Natural killer cell treated with Interleukin-12 subunit alpha and Interleukin-12 subunit beta and Interleukin-15 and Interleukin-18, amount 100 ng/mL, for 72 hours (primary cell): Measurements from ENCODE around the gene REEP6. TPM values are rescaled to one million over a fixed set of nuclear protein-coding genes. Genes with fewer than 3 reads are reported as not detected.
"Not testable (repeated sequence)": the region's sequence is repeated elsewhere in the genome, so short reads cannot be mapped to it uniquely, and the experiment has no call there.

Experiments
- ATAC-seq, 2 donors: fragments of 150-1000 bp; cut with Tn5 transposase in 1 of 2; sonication (Bioruptor Pico), chemical (Tn5 transposase) in 1 of 2; 2 replicates each; pipeline ENCODE4 v1.10.0; 2021
- DNase-seq: peaks from one replicate; pipeline ENCODE4 v3.0.0; 2022; ENCODE audit warnings: low spot score
- H3K27ac Mint-ChIP-seq, 2 donors: 1 replicate in 1 of 2; 2 replicates in 1 of 2; pipeline ENCODE4 v1.8.0; 2022; ENCODE audit warnings: mixed read lengths in 2 of 2, mild to moderate bottlenecking in 1 of 2, moderate library complexity in 1 of 2
- H3K27me3 Mint-ChIP-seq, 2 donors: 1 replicate in 1 of 2; 2 replicates in 1 of 2; pipeline ENCODE4 v1.8.0; 2022; ENCODE audit warnings: mixed read lengths in 2 of 2
- H3K36me3 Mint-ChIP-seq: one replicate; pipeline ENCODE4 v1.8.0; 2022; ENCODE audit warnings: mixed read lengths
- H3K4me1 Mint-ChIP-seq, 2 donors: 1 replicate in 1 of 2; 2 replicates in 1 of 2; pipeline ENCODE4 v1.8.0; 2022; ENCODE audit warnings: low read depth in 2 of 2, mixed read lengths in 2 of 2, mild to moderate bottlenecking in 1 of 2
- H3K4me3 Mint-ChIP-seq: one replicate; pipeline ENCODE4 v1.8.0; 2022; ENCODE audit warnings: mixed read lengths
- H3K9me3 Mint-ChIP-seq: 2 replicates; pipeline ENCODE4 v1.8.0; 2022; ENCODE audit warnings: mixed read lengths
- total RNA-seq, 2 donors: library from RNA; stranded (reverse); gene quantifications; one replicate each; pipeline ENCODE4 v1.2.3, GENCODE V29; 2022

The REEP6 gene
- total RNA-seq, 2 donors from 2014 or later, result 1.7 to 3.2 TPM

DNA sequence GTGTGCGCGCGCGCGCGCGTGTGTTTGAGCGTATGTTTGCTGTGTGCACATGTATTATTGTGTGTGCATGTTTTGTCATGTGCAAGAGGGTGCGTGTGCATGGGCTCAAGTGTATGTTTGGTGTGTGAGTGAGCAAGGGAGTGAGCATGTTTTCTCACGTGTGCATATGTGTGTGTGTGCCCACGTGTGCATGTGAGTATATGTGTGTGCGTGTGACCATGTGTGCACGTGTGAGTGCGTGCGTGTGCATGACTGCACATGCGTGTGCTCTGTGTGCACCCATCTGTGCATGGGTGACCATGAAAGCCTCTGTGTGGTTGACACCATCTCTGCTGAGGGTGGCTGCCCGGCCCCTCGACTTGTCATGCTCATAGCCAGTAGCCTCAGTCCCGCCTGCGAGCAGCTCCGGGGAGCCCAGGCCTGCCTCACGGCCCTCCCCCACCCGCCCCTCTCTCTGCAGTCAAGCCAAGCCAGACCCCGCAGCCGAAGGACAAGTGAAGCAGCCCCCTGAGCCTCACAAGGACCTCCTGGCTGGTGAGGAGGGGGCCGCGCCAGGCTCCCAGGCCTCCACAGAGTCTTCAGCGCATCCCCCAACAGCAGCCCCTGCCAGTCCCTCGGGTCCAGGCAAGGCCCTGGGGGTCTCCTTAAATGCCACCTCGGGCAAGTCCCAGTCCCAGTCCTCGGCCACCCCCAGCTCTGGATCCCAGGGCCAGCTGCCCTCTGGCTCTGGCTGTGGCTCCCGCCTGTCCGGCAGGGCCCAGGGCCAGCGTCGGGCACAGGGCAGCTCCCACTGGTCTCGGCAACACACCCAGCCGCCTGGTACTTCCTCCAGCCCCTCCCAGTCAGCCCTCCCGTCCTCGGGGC lies 6.0 kb downstream of the REEP6 start:
- H3K9me3 Mint-ChIP-seq, result no peaks in the 10 kb centered on the region
- DNase-seq (no peak), ATAC-seq (no peak)
- H3K27ac Mint-ChIP-seq, result no peak overlapping the region
- no peak overlapping the region for H3K4me3 Mint-ChIP-seq
- no peaks in the 10 kb centered on the region for H3K27me3 Mint-ChIP-seq
- peaks cover 2% of the 10 kb centered on the region in 2 donors for H3K4me1 Mint-ChIP-seq
- H3K36me3 Mint-ChIP-seq, result no peaks in the 10 kb centered on the region

DNA sequence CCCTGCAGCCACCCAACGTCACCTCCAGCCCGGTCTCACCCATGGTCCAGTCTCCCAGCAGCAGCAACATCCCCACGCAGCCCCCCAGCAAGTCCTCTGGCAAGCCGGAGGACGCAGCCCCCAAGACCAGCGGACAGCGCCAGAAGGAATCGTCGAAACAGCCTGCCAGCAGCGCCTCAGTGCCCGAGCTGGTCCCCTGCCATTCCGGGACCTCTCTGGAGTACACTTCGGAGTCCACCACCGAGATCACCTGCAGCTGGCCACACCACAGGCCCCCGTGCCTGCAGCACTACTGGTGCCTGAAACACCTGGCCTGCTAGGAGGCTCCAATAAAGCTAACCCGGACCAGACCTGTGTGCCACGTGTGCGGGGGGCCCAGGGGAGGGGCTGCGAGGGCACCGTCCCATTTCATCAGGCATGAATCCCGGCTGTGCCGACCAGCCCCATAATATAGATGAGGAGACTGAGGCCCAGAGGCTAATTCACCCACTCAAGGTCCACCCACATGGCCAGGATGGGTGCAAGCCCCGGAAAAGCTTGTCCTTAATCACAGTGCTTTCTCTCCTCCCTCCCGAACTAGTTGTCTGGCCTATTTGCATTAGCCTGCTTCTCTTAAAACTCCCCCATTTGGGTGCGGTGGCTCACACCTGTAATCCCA lies 6.7 kb downstream of the REEP6 start:
- Mint-ChIP-seq H3K9me3 (no peaks in the 10 kb centered on the region), H3K4me1 (no peaks in the 10 kb centered on the region), H3K27ac (no peak overlapping the region), H3K36me3 (no peaks in the 10 kb centered on the region), H3K4me3 (no peak overlapping the region), H3K27me3 (peaks cover 0 to 2% of the 10 kb centered on the region in 2 donors)
- DNase-seq (no peak), ATAC-seq (no peak)

DNA sequence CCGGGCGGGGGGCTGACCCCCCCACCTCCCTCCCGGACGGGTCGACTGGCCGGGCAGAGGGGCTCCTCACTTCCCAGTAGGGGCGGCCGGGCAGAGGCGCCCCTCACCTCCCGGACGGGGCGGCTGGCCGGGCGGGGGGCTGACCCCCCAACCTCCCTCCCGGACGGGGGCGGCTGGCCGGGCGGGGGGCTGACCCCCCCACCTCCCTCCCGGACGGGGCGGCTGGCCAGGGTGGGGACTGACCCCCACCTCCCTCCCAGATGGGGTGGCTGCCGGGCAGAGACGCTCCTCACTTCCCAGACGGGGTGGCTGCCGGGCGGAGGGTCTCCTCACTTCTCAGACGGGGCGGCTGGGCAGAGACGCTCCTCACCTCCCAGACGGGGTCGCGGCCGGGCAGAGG lies 8.2 kb downstream of the REEP6 start:
- not testable (repeated sequence) for DNase-seq, H3K27me3 Mint-ChIP-seq, H3K36me3 Mint-ChIP-seq, H3K27ac Mint-ChIP-seq, H3K4me3 Mint-ChIP-seq, H3K4me1 Mint-ChIP-seq, ATAC-seq, H3K9me3 Mint-ChIP-seq

- DNase-seq (no peak), ATAC-seq (no peak)
- Mint-ChIP-seq H3K27ac (no peak overlapping the region), H3K9me3 (no peaks in the 10 kb centered on the region), H3K36me3 (no peaks in the 10 kb centered on the region), H3K4me1 (no peaks in the 10 kb centered on the region), H3K4me3 (no peak overlapping the region), H3K27me3 (peaks cover 0 to 8% of the 10 kb centered on the region in 2 donors)
These were observed 10.2 kb downstream of the REEP6 start for GRCh38 chr19:1501200-1501595.

- H3K4me3 Mint-ChIP-seq, result no peak overlapping the region
- peaks cover under 1 to 2% of the 10 kb centered on the region in 2 donors for H3K4me1 Mint-ChIP-seq
- no peaks in the 10 kb centered on the region for H3K36me3 Mint-ChIP-seq
- peaks cover 0 to 8% of the 10 kb centered on the region in 2 donors for H3K27me3 Mint-ChIP-seq
- DNase-seq (no peak), ATAC-seq (no peak)
- no peaks in the 10 kb centered on the region for H3K9me3 Mint-ChIP-seq
- H3K27ac Mint-ChIP-seq, result no peak overlapping the region
These were observed 11.6 kb downstream of the REEP6 start for GRCh38 chr19:1502433-1503088.

DNA sequence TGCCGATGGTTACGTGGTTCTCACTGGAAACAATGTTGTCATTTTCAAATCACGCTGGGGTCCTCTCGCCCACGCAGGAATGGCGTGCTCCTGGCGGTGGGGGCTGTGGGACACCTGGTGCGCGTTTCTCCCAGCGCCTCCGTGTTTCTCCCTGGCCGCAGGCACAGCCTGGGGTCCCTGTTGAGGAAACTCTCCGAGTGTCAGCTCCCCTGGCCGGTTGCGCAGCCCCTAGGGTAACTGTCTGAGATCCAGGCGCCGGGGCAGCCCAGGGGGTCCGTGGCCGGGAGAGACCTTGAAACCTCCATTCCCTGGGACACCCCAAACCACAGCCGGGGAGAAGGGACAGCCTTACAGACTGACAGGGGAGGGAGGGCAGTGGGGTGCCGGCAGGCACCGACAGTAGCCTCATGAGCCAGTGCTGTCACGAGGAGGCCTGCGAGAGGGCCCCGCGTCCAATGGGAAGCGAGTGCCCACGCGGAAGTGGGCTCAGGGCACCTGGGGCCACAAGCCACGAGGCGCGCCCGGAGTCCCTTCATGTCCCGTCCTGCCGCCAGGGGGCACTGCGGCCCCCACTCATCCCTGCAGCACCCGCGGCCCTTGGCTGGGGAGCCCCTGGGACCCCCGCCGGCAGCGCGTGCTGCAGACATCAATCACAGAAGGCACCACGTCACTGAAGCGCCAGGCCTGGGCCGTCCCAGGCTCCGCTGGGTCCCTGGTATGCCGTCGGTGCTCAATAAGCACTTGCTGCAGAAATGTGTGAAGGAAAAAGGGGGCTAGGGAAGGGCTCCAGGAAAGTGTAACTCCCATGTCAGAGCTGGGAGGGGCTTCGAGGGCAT lies 12.3 kb downstream of the REEP6 start:
- H3K27me3 Mint-ChIP-seq, result peaks cover 0 to 12% of the 10 kb centered on the region in 2 donors
- H3K4me3 Mint-ChIP-seq, result no peak overlapping the region
- ATAC-seq (peak in 1 of 2 donors; percentile 32), DNase-seq (no peak)
- no peaks in the 10 kb centered on the region for H3K9me3 Mint-ChIP-seq
- H3K4me1 Mint-ChIP-seq, result peaks cover 6 to 7% of the 10 kb centered on the region in 2 donors
- no peaks in the 10 kb centered on the region for H3K36me3 Mint-ChIP-seq
- H3K27ac Mint-ChIP-seq, result no peak overlapping the region

DNA sequence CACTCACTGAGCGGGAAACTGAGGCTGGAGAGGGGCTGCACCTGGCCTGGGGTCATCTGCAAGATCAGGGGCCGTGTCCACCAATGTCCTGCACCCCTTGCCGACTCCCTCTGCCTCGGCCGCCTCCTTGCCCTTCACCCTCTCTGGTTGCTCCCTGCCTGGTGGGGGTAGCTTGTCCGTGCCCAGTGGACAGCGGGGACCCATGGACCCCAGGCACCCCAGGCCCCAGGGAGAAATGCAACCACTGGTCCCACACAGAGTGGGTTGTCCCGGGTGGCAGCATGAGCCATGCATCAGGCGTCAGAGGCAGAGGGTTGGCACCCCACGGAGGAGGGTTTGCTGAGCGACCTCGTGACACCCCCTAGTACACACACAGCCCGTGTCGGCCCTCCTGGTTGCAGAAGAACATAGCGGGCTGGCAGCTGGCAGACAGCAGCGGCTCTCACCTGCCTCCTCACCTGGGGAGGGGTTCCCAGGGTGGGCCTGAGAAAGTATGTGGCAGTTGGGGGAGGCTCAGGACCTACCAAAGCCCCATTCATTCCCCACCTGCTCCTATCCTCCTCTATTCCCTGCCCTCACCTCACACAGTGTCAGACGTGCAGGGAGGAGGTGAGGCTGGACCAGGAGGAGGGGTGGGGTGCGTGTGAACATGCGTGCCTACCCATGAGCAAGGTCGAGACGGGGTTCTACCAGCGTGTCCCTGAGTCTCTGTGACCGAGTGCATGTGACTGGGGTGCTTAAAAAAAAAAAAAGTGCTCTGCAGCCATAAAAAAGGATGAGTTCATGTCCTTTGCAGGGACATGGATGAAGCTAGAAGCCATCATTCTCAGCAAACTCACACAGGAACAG lies 13.2 kb downstream of the REEP6 start:
- ATAC-seq (no peak), DNase-seq (no peak)
- no peaks in the 10 kb centered on the region for H3K9me3 Mint-ChIP-seq
- H3K27ac Mint-ChIP-seq, result no peak overlapping the region
- H3K4me1 Mint-ChIP-seq, result peaks cover 6 to 7% of the 10 kb centered on the region in 2 donors
- H3K36me3 Mint-ChIP-seq, result no peaks in the 10 kb centered on the region
- H3K4me3 Mint-ChIP-seq, result no peak overlapping the region
- peaks cover 0 to 12% of the 10 kb centered on the region in 2 donors for H3K27me3 Mint-ChIP-seq

- no peak for ATAC-seq
- H3K4me3 Mint-ChIP-seq, result no peak overlapping the region
- no peaks in the 10 kb centered on the region for H3K36me3 Mint-ChIP-seq
- no peak overlapping the region for H3K27ac Mint-ChIP-seq
- DNase-seq, result no peak
- H3K27me3 Mint-ChIP-seq, result peaks cover 0 to 14% of the 10 kb centered on the region in 2 donors
- H3K9me3 Mint-ChIP-seq, result no peaks in the 10 kb centered on the region
- peaks cover 7 to 9% of the 10 kb centered on the region in 2 donors for H3K4me1 Mint-ChIP-seq
These were observed 14.0 kb downstream of the REEP6 start for GRCh38 chr19:1505012-1505411.

DNA sequence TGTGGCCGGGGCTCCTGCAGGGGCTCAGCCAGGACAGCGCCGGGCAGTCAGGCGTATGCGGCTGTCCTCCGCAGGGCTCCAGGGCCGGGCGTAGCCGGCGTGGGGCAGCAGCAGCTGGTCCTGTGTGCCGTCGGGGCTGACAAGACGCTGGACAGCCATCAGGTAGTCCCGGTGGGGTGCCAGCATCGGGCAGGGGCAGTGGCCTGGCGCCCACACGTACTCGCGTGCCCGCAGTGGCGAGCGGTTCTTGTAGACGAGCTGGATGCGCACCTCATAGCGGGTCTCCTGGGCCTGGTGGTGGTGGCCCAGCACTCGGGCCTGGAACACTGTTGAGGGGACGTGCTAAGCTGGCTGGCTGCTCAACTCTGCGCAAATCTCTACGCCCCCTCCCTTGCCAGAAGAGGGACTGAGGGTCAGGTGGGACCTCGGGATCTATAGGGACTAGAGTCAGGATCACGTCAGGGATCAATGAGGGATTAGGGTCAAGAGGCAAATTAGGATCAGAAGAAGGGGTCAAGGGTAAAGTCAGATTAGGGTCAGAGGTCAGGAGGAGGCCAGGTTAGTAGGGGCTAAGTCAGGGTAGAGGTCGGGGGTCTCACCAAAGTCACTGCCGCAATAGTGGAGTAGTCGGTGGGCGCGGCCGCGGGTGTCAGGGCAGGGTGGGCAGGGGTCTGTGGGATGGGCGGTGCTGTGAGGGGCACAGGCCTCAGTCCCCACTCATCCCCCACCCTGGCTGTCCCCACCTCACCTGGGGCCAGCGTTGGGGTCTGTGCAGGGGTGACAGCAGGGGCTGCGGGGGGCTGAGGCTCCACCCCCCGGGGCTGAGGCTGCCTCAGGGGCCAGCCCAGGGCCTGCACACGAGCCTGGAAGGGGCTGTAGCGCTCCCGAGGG lies 15.3 kb downstream of the REEP6 start:
- no peak for DNase-seq
- ATAC-seq, result no peak
- Mint-ChIP-seq H3K27ac (no peak overlapping the region), H3K27me3 (peaks cover 0 to 15% of the 10 kb centered on the region in 2 donors), H3K36me3 (no peaks in the 10 kb centered on the region), H3K4me3 (no peak overlapping the region), H3K9me3 (no peaks in the 10 kb centered on the region), H3K4me1 (peaks cover 7 to 10% of the 10 kb centered on the region in 2 donors)

GRCh38 chr19:1507192-1507660 lies 16.2 kb downstream of the REEP6 start:
- H3K36me3 Mint-ChIP-seq, result no peaks in the 10 kb centered on the region
- peak overlapping the region; percentile 67 to 84 for H3K27ac Mint-ChIP-seq
- ATAC-seq (no peak), DNase-seq (no peak)
- H3K4me3 Mint-ChIP-seq, result peak overlapping the region; percentile 93
- no peaks in the 10 kb centered on the region for H3K9me3 Mint-ChIP-seq
- H3K27me3 Mint-ChIP-seq, result peaks cover 0 to 15% of the 10 kb centered on the region in 2 donors
- peaks cover 7 to 10% of the 10 kb centered on the region in 2 donors for H3K4me1 Mint-ChIP-seq

GRCh38 chr19:1507763-1508506 lies 17.0 kb downstream of the REEP6 start:
- H3K36me3 Mint-ChIP-seq, result no peaks in the 10 kb centered on the region
- H3K4me1 Mint-ChIP-seq, result peaks cover 7 to 10% of the 10 kb centered on the region in 2 donors
- no peaks in the 10 kb centered on the region for H3K9me3 Mint-ChIP-seq
- peak; percentile 93 to 96 for ATAC-seq
- peaks cover 0 to 12% of the 10 kb centered on the region in 2 donors for H3K27me3 Mint-ChIP-seq
- peak overlapping the region; percentile 93 for H3K4me3 Mint-ChIP-seq
- H3K27ac Mint-ChIP-seq, result peak overlapping the region; percentile 67 to 84
- DNase-seq, result peak; percentile 91
